K562 (cell line): ENCODE results near the gene ZNF407. TPM values are rescaled to one million over a fixed set of nuclear protein-coding genes. Genes with fewer than 3 reads are reported as not detected.
A peak's percentile ranks its signal among the peaks of the same experiment; 100 is the strongest.

Experiments used
- ATF7 ChIP-seq: fragments of 450-650 bp; IDR thresholded peaks from 2 replicates; pipeline ENCODE4 v1.7.1; 2014; ENCODE audit warnings: mild to moderate bottlenecking, moderate library complexity
- BCOR ChIP-seq: fragments of 450-650 bp; IDR thresholded peaks from 2 replicates; pipeline ENCODE4 v1.6.1; 2016
- CEBPB ChIP-seq: fragments of 450-650 bp; IDR thresholded peaks from 2 replicates; pipeline ENCODE4 v1.6.1; 2016; ENCODE audit warnings: missing genetic modification characterization, missing compliant biosample characterization
- CHD2 ChIP-seq: IDR thresholded peaks from 2 replicates; pipeline ENCODE4 v1.6.1; 2011; ENCODE audit warnings: low read depth, low read length
- DDX20 ChIP-seq: fragments of 450-650 bp; IDR thresholded peaks from 2 replicates; pipeline ENCODE4 v1.6.1; 2016; ENCODE audit warnings: missing genetic modification characterization, low read depth, mild to moderate bottlenecking, missing compliant biosample characterization, moderate library complexity
- DIDO1 ChIP-seq: fragments of 450-650 bp; IDR thresholded peaks from 2 replicates; pipeline ENCODE4 v1.6.1; 2016; ENCODE audit warnings: low read depth, missing biosample characterization, missing genetic modification characterization
- E2F3 ChIP-seq: fragments of 250-450 bp; sonication (Bioruptor Pico); IDR thresholded peaks from 2 replicates; pipeline ENCODE4 v1.4.0; 2020; ENCODE audit warnings: mild to moderate bottlenecking
- E2F5 ChIP-seq: sonication (generic); formaldehyde crosslinking; IDR thresholded peaks from 2 replicates; pipeline ENCODE4 v1.8.0; 2022; ENCODE audit warnings: mild to moderate bottlenecking, missing genetic modification reagents
- EP400 ChIP-seq: fragments of 450-650 bp; IDR thresholded peaks from 2 replicates; pipeline ENCODE4 v1.6.1; 2017; ENCODE audit warnings: antibody characterized with exemption, mild to moderate bottlenecking, moderate library complexity
- FOXK2 ChIP-seq, 2 experiments: fragments of 450-650 bp; IDR thresholded peaks in 1 of 2; conservative IDR thresholded peaks in 1 of 2; 2 replicates each; pipeline ENCODE4 v1.6.1; 2016; ENCODE audit warnings: low read depth in 2 of 2, mild to moderate bottlenecking in 1 of 2
- MGA ChIP-seq: fragments of 450-650 bp; IDR thresholded peaks from 2 replicates; pipeline ENCODE4 v1.6.1; 2016; ENCODE audit warnings: mild to moderate bottlenecking, moderate library complexity
- RBM17 ChIP-seq: fragments of 200-400 bp; formaldehyde crosslinking; IDR thresholded peaks from 2 replicates; pipeline ENCODE4 v1.6.1; 2017; ENCODE audit warnings: low read depth, mild to moderate bottlenecking, low read length, borderline replicate concordance
- RFX1 ChIP-seq: fragments of 450-650 bp; IDR thresholded peaks from 2 replicates; pipeline ENCODE4 v1.6.1; 2016; ENCODE audit warnings: mild to moderate bottlenecking, moderate library complexity
- SIN3A ChIP-seq, 2 experiments: fragments of 150-350 bp in 1 of 2; IDR thresholded peaks; 2 replicates each; pipeline ENCODE4 v1.6.1; 2011 to 2016; ENCODE audit warnings: borderline replicate concordance in 2 of 2, low read depth in 2 of 2, low read length in 2 of 2, mild to moderate bottlenecking in 2 of 2, moderate library complexity in 2 of 2; ENCODE audit not compliant: control insufficient read depth in 1 of 2
- SRSF7 ChIP-seq: fragments of 200-400 bp; formaldehyde crosslinking; optimal IDR thresholded peaks from 2 replicates; pipeline ENCODE3; 2017; ENCODE audit warnings: mild to moderate bottlenecking, low read depth, low read length
- ZEB2 ChIP-seq: fragments of 450-650 bp; IDR thresholded peaks from 2 replicates; pipeline ENCODE4 v1.6.1; 2016
- ZNF212 ChIP-seq: fragments of 450-650 bp; formaldehyde crosslinking; IDR thresholded peaks from 2 replicates; pipeline ENCODE4 v1.4.0; 2020; ENCODE audit warnings: mild to moderate bottlenecking
- ZNF668 ChIP-seq: fragments of 250-450 bp; sonication (Bioruptor Pico); IDR thresholded peaks from 2 replicates; pipeline ENCODE4 v1.8.0; 2022; ENCODE audit warnings: mild to moderate bottlenecking, inconsistent platforms
- polyA plus RNA-seq, 8 experiments: library from polyadenylated mRNA; depleted of rRNA in 4 of 8; stranded (reverse) in 5 of 8; unstranded in 3 of 8; fragments of >200 nt; fragmentation: Nextera tagmentation in 2 of 8; fragmentation: Illumina TruSeq in 1 of 8; extraction: Ambion mirVana in 2 of 8; extraction: Trizol in 1 of 8; gene quantifications; 2 replicates each; pipeline versions ENCODE4 v1.2.1 to v1.2.3, GENCODE V29; 2011 to 2014; ENCODE audit warnings: inconsistent platforms in 1 of 8, missing spikeins in 1 of 8
- total RNA-seq, 7 experiments: library from RNA; depleted of rRNA in 6 of 7; stranded (reverse); fragments of >200 nt in 6 of 7; fragmentation: Illumina TruSeq in 2 of 7; extraction: Trizol in 2 of 7; gene quantifications; 2 replicates each; pipeline versions ENCODE4 v1.2.1 to v1.2.3, GENCODE V29; 2011 to 2021; ENCODE audit warnings: low replicate concordance in 1 of 7

Gene ZNF407
- total and polyA plus RNA-seq, 9 of the 15 experiments (the other 6 are each of a cell fraction or from before 2014, with no cell fraction given), result 0.21 to 5.4 (median 2.3) TPM

DNA sequence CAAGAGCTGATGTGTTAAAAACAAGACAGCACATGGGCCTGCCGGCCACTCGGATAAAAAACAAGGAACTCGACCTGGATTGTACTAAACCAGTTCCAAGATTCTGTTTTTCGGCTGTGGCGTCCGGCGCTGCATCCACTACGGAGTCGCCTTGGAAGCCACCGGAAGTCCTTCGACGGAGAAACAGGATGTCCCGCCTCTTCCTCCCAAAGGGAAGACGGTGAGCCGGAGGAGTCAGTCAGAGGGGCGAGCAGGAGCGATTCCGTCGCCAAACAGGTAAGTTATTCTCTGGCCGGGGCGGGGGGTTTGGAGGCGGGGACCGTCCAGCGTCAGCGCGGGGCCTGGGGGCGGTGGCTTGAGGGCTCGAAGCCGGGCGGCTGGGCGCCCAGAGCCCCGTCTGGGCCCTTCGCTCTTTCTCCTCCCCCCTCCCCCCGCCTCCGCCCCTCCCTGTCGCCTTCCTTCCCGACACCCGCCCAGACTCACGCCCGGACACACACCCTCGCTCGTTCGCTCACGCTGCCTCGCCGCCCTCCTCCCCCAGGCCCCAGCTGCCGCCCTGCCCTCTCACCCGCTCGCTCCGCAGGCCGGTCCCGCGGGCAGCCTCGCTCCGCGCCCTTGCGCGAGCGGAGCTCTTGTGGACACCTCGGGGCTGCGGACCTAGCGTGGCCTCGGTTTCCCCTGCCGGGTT lies at the start of gene ZNF407 (continued):
- TF ChIP-seq SIN3A (IDR thresholded peaks at IDR 0.05; ENCODE audit: borderline replicate concordance in 2 of 2, control insufficient read depth in 1 of 2, low read depth in 2 of 2, low read length in 2 of 2), result peak in 1 of 2 experiments; percentile 15; a peak in 1 of 4 replicates
- no peak for TF ChIP-seq DDX20 (tag)
- peak; percentile 68; the same call in 1 of the 2 replicates for TF ChIP-seq MGA
- TF ChIP-seq RFX1, result 0 out of 2 replicates have a peak, but pooled peaks have one; percentile 20
- TF ChIP-seq ZEB2, result no peak
- peak; percentile 72 for TF ChIP-seq DIDO1 (tag)
- TF ChIP-seq SRSF7, result no peak
- no peak for TF ChIP-seq FOXK2 (conservative IDR thresholded peaks at IDR 0.05 in 1 of 2, IDR thresholded peaks at IDR 0.05 in 1 of 2; ENCODE audit: low read depth in 2 of 2)
- TF ChIP-seq ZNF212, result no peak
- no peak for TF ChIP-seq RBM17
- TF ChIP-seq ZNF668 (CRISPR knock-in tag), result no peak
- no peak for TF ChIP-seq ATF7
- TF ChIP-seq BCOR, result no peak
- TF ChIP-seq CHD2, result no peak
- TF ChIP-seq E2F5 (CRISPR knock-in tag), result no peak
- TF ChIP-seq E2F3 (CRISPR knock-in tag), result no peak
- no peak for TF ChIP-seq CEBPB (tag)
- peak; percentile 78; the same call in 1 of the 2 replicates for TF ChIP-seq EP400
